Smooth muscle cell (in vitro differentiated cells): ENCODE measurements around the gene CLSTN2. TPM values are rescaled to one million over a fixed set of nuclear protein-coding genes. Genes with fewer than 3 reads are reported as not detected.

Source experiments
- DNase-seq: peaks from one replicate; lab custom pipeline; 2025; ENCODE audit not compliant: unreplicated experiment; lab: John Stamatoyannopoulos, UW
- H2AFZ ChIP-seq: fragments of 200-600 bp; sonication (generic); 2 replicates; pipeline ENCODE4 v1.6.0; 2016; ENCODE audit warnings: antibody characterized with exemption, low read depth, mild to moderate bottlenecking
- H3F3A ChIP-seq: fragments of 200-600 bp; sonication (generic); 2 replicates; pipeline ENCODE4 v1.6.0; 2017; ENCODE audit warnings: antibody characterized with exemption, low read depth
- H3K27ac ChIP-seq: fragments of 200-600 bp; sonication (generic); 2 replicates; pipeline ENCODE4 v1.5.1; 2016; ENCODE audit warnings: low read depth, mild to moderate bottlenecking
- H3K27me3 ChIP-seq: fragments of 200-600 bp; sonication (generic); 2 replicates; pipeline ENCODE4 v1.6.1; 2016; ENCODE audit warnings: low read depth, mild to moderate bottlenecking
- H3K36me3 ChIP-seq: fragments of 200-600 bp; sonication (generic); 2 replicates; pipeline ENCODE4 v1.5.1; 2016; ENCODE audit warnings: low read depth
- H3K4me1 ChIP-seq: fragments of 200-600 bp; sonication (generic); 2 replicates; pipeline ENCODE4 v1.5.1; 2016; ENCODE audit warnings: low read depth
- H3K4me2 ChIP-seq: fragments of 200-600 bp; sonication (generic); 2 replicates; pipeline ENCODE4 v1.6.0; 2016; ENCODE audit warnings: mild to moderate bottlenecking
- H3K4me3 ChIP-seq: fragments of 200-600 bp; sonication (generic); 2 replicates; pipeline ENCODE4 v1.5.1; 2016; ENCODE audit warnings: mild to moderate bottlenecking
- H3K79me2 ChIP-seq: fragments of 200-600 bp; sonication (generic); 2 replicates; pipeline ENCODE4 v1.6.0; 2016; ENCODE audit warnings: low read depth, mild to moderate bottlenecking
- H3K9ac ChIP-seq: fragments of 200-600 bp; sonication (generic); 2 replicates; pipeline ENCODE4 v1.6.0; 2016; ENCODE audit warnings: low read depth
- H3K9me3 ChIP-seq: fragments of 200-600 bp; sonication (generic); replicated peaks from 2 replicates; pipeline ENCODE4 v1.5.1; 2016; ENCODE audit warnings: low read depth
- H4K20me1 ChIP-seq: fragments of 200-600 bp; sonication (generic); 2 replicates; pipeline ENCODE4 v1.6.0; 2016; ENCODE audit warnings: low read depth
- CTCF ChIP-seq: fragments of 200-600 bp; sonication (generic); IDR thresholded peaks from 2 replicates; pipeline ENCODE4 v1.5.1; 2017; ENCODE audit warnings: borderline replicate concordance, mild to moderate bottlenecking, antibody characterized with exemption; ENCODE audit not compliant: insufficient read depth, poor library complexity, severe bottlenecking
- WGBS: methylation state at CpG from one replicate; pipeline ENCODE4 v1.1.7; 2016; ENCODE audit warnings: low lambda C conversion rate; 5-methylcytosine and 5-hydroxymethylcytosine counted together
- polyA plus RNA-seq: library from polyadenylated mRNA; unstranded; fragments of >200 nt; fragmentation: Nextera tagmentation; extraction: Ambion mirVana; gene quantifications from 2 replicates; pipeline ENCODE4 v1.2.1, GENCODE V29; 2016
- total RNA-seq: library from RNA; depleted of rRNA; stranded (reverse); fragments of >200 nt; gene quantifications from 2 replicates; pipeline ENCODE4 v1.2.3, GENCODE V29; 2014

Gene CLSTN2
- total and polyA plus RNA-seq, 2 experiments from 2014 or later: 0.91 to 1.5 TPM

- H3K4me3 ChIP-seq: no peak overlapping the region
Observed at GRCh38 chr3:139945386-139945785, 10.4 kb downstream of the CLSTN2 start.

GRCh38 chr3:139945942-139946341, 11.0 kb downstream of the CLSTN2 start:
- no peak overlapping the region for H3K4me3 ChIP-seq

More at GRCh38 chr3:139945386-139945785, 10.4 kb downstream of the CLSTN2 start:
- Histone ChIP-seq H3K4me2 (no peak overlapping the region), H3K79me2 (no peaks in the 10 kb centered on the region), H3K27me3 (peaks cover 18% of the 10 kb centered on the region), H3K9ac (no peak overlapping the region), H3K27ac (no peak overlapping the region), H4K20me1 (no peaks in the 10 kb centered on the region), H3K36me3 (no peaks in the 10 kb centered on the region), H3K4me1 (no peaks in the 10 kb centered on the region), H2AFZ (no peak overlapping the region), H3K9me3 (no peaks in the 10 kb centered on the region), H3F3A (no peaks in the 10 kb centered on the region)
- WGBS: 89% methylated on average over 4 of the region's 4 CpGs
- DNase-seq: no peak
- no peak for TF ChIP-seq CTCF

GRCh38 chr3:139948467-139948866, 13.5 kb downstream of the CLSTN2 start:
- Histone ChIP-seq H4K20me1 (no peaks in the 10 kb centered on the region), H3K79me2 (no peaks in the 10 kb centered on the region), H3K4me2 (no peak overlapping the region), H3K27ac (no peak overlapping the region), H3K27me3 (peaks cover 9% of the 10 kb centered on the region), H3F3A (no peaks in the 10 kb centered on the region), H3K9me3 (no peaks in the 10 kb centered on the region), H3K4me1 (no peaks in the 10 kb centered on the region), H3K4me3 (no peak overlapping the region), H3K36me3 (no peaks in the 10 kb centered on the region), H3K9ac (no peak overlapping the region), H2AFZ (no peak overlapping the region)
- TF ChIP-seq CTCF: no peak
- no peak for DNase-seq

More at GRCh38 chr3:139945942-139946341, 11.0 kb downstream of the CLSTN2 start:
- DNase-seq: no peak
- Histone ChIP-seq H3F3A (no peaks in the 10 kb centered on the region), H3K27me3 (peaks cover 18% of the 10 kb centered on the region), H3K4me1 (no peaks in the 10 kb centered on the region), H3K9me3 (no peaks in the 10 kb centered on the region), H3K36me3 (no peaks in the 10 kb centered on the region), H2AFZ (no peak overlapping the region), H3K27ac (no peak overlapping the region), H3K4me2 (no peak overlapping the region), H3K79me2 (no peaks in the 10 kb centered on the region), H4K20me1 (no peaks in the 10 kb centered on the region), H3K9ac (no peak overlapping the region)
- TF ChIP-seq CTCF: no peak

DNA sequence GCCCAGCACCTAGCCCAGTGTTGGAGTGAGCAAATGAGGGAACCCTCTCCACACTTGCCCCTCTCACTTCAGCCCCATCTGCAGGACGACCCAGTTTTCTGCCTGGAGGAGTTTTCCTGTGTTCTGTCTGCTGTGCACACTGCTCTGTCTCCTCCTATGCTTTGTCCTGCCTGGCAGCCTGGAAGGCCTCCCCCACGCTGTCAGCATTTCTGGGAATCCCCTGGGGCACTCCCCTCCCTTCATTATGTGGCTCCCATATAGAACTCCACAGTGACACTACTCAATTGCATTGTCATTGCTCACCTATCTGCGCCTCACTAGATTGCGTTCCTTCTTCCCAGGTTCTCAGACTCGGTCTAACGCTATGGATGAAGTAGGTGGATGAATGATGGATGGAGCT, 13.9 kb downstream of the CLSTN2 start:
- H3F3A ChIP-seq: no peaks in the 10 kb centered on the region
- no peaks in the 10 kb centered on the region for H3K79me2 ChIP-seq
- H3K4me3 ChIP-seq: no peak overlapping the region
- H3K4me2 ChIP-seq: no peak overlapping the region
- H3K27ac ChIP-seq: no peak overlapping the region
- DNase-seq: no peak
- H3K9me3 ChIP-seq: no peaks in the 10 kb centered on the region
- no peak overlapping the region for H2AFZ ChIP-seq
- H4K20me1 ChIP-seq: no peaks in the 10 kb centered on the region
- H3K36me3 ChIP-seq: no peaks in the 10 kb centered on the region
- H3K27me3 ChIP-seq: peaks cover 9% of the 10 kb centered on the region
- H3K9ac ChIP-seq: no peak overlapping the region
- WGBS: 84% methylated on average over 6 of the region's 6 CpGs
- no peak for TF ChIP-seq CTCF
- no peaks in the 10 kb centered on the region for H3K4me1 ChIP-seq
